Type B pancreatic cell (in vitro differentiated cells): ENCODE results near the gene HCN2. TPM values are rescaled to one million over a fixed set of nuclear protein-coding genes. Genes with fewer than 3 reads are reported as not detected.
"Not testable (repeated sequence)": the region's sequence is repeated elsewhere in the genome, so short reads cannot be mapped to it uniquely, and the experiment has no call there.

Experiments used
- DNase-seq: peaks from one replicate; pipeline ENCODE4 v3.0.0; 2021; ENCODE audit warnings: mixed read lengths; ENCODE audit not compliant: unreplicated experiment; ENCODE audit errors: extremely low spot score
- H3K27ac Mint-ChIP-seq: 2 replicates; pipeline ENCODE4 v1.8.0; 2021; ENCODE audit warnings: mild to moderate bottlenecking, mixed read lengths
- H3K27me3 Mint-ChIP-seq: 2 replicates; pipeline ENCODE4 v1.8.0; 2021; ENCODE audit warnings: mixed read lengths
- H3K36me3 Mint-ChIP-seq: 2 replicates; pipeline ENCODE4 v1.8.0; 2021; ENCODE audit warnings: mixed read lengths
- H3K4me1 Mint-ChIP-seq: one replicate; pipeline ENCODE4 v1.8.0; 2021; ENCODE audit warnings: mixed read lengths; ENCODE audit not compliant: unreplicated experiment
- H3K4me3 Mint-ChIP-seq: 2 replicates; pipeline ENCODE4 v1.8.0; 2021; ENCODE audit warnings: mild to moderate bottlenecking, mixed read lengths
- H3K9me3 Mint-ChIP-seq: 2 replicates; pipeline ENCODE4 v1.8.0; 2021; ENCODE audit warnings: mixed read lengths
- total RNA-seq: library from RNA; stranded (reverse); gene quantifications from 2 replicates; pipeline ENCODE4 v1.2.1, GENCODE V29; 2021; ENCODE audit warnings: low replicate concordance
- TF ChIP-seq, protein P1 (sequence below): fragments of 200-600 bp; sonication (generic); conservative IDR thresholded peaks from 2 replicates; pipeline ENCODE4 v1.5.0; 2021; ENCODE audit warnings: antibody characterized with exemption, mild to moderate bottlenecking

The HCN2 gene
- total RNA-seq, 1 donor from 2014 or later = 1.4 TPM

- TF ChIP-seq, protein P1, sequence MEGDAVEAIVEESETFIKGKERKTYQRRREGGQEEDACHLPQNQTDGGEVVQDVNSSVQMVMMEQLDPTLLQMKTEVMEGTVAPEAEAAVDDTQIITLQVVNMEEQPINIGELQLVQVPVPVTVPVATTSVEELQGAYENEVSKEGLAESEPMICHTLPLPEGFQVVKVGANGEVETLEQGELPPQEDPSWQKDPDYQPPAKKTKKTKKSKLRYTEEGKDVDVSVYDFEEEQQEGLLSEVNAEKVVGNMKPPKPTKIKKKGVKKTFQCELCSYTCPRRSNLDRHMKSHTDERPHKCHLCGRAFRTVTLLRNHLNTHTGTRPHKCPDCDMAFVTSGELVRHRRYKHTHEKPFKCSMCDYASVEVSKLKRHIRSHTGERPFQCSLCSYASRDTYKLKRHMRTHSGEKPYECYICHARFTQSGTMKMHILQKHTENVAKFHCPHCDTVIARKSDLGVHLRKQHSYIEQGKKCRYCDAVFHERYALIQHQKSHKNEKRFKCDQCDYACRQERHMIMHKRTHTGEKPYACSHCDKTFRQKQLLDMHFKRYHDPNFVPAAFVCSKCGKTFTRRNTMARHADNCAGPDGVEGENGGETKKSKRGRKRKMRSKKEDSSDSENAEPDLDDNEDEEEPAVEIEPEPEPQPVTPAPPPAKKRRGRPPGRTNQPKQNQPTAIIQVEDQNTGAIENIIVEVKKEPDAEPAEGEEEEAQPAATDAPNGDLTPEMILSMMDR = no peak
- Mint-ChIP-seq H3K27ac (no peak overlapping the region), H3K4me1 (no peaks in the 10 kb centered on the region), H3K4me3 (no peak overlapping the region), H3K36me3 (peaks cover 15% of the 10 kb centered on the region), H3K9me3 (no peaks in the 10 kb centered on the region), H3K27me3 (no peaks in the 10 kb centered on the region)
- no peak for DNase-seq
Measured at GRCh38 chr19:625257-625656, 35.6 kb downstream of the HCN2 start.

GRCh38 chr19:626566-626965 lies 36.9 kb downstream of the HCN2 start:
- H3K4me3 Mint-ChIP-seq, DNase-seq, H3K4me1 Mint-ChIP-seq, H3K9me3 Mint-ChIP-seq, H3K27me3 Mint-ChIP-seq, H3K27ac Mint-ChIP-seq: not testable (repeated sequence)
- H3K36me3 Mint-ChIP-seq = peaks cover 15% of the 10 kb centered on the region

- H3K4me3 Mint-ChIP-seq = no peak overlapping the region
- no peak for DNase-seq
- no peaks in the 10 kb centered on the region for H3K4me1 Mint-ChIP-seq
Measured at GRCh38 chr19:628168-628567, 38.5 kb downstream of the HCN2 start.

GRCh38 chr19:629515-629914 lies 39.8 kb downstream of the HCN2 start:
- not testable (repeated sequence) for H3K27me3 Mint-ChIP-seq, H3K27ac Mint-ChIP-seq, H3K9me3 Mint-ChIP-seq, H3K4me3 Mint-ChIP-seq, H3K4me1 Mint-ChIP-seq, DNase-seq
- peaks cover 11% of the 10 kb centered on the region for H3K36me3 Mint-ChIP-seq

More at GRCh38 chr19:628168-628567, 38.5 kb downstream of the HCN2 start:
- Mint-ChIP-seq H3K9me3 (no peaks in the 10 kb centered on the region), H3K27me3 (no peaks in the 10 kb centered on the region), H3K27ac (no peak overlapping the region), H3K36me3 (peaks cover 15% of the 10 kb centered on the region)
- TF ChIP-seq, protein P1 = peak; percentile 63

- Mint-ChIP-seq H3K27me3 (no peaks in the 10 kb centered on the region), H3K36me3 (peaks cover 11% of the 10 kb centered on the region), H3K9me3 (no peaks in the 10 kb centered on the region), H3K27ac (no peak overlapping the region), H3K4me1 (no peaks in the 10 kb centered on the region), H3K4me3 (no peak overlapping the region)
- TF ChIP-seq, protein P1 = no peak
- no peak for DNase-seq
Measured at GRCh38 chr19:629961-630714, 40.5 kb downstream of the HCN2 start.

GRCh38 chr19:632579-633067 lies 42.9 kb downstream of the HCN2 start:
- DNase-seq = no peak

More at GRCh38 chr19:632579-633067, 42.9 kb downstream of the HCN2 start:
- H3K36me3 Mint-ChIP-seq = peaks cover 4% of the 10 kb centered on the region
- H3K27ac Mint-ChIP-seq = peak overlapping the region; percentile 83
- H3K4me1 Mint-ChIP-seq = no peaks in the 10 kb centered on the region
- TF ChIP-seq, protein P1 = no peak
- H3K27me3 Mint-ChIP-seq = no peaks in the 10 kb centered on the region
- H3K4me3 Mint-ChIP-seq = peak overlapping the region; percentile 96
- H3K9me3 Mint-ChIP-seq = no peaks in the 10 kb centered on the region
